Neuron (in vitro differentiated cells): ENCODE measurements around the gene DAPK3.
A peak's percentile ranks its signal among the peaks of the same experiment; 100 is the strongest.

Experiments used
- H2AFZ ChIP-seq: one replicate; pipeline ENCODE4 v1.6.1; 2013; ENCODE audit warnings: low read depth, mild to moderate bottlenecking, inconsistent platforms, low read length, moderate library complexity
- H3K27me3 ChIP-seq: one replicate; pipeline ENCODE4 v1.6.1; 2013; ENCODE audit warnings: low read length; ENCODE audit not compliant: insufficient read depth
- H3K36me3 ChIP-seq: one replicate; pipeline ENCODE4 v1.6.1; 2013; ENCODE audit warnings: low read length; ENCODE audit not compliant: insufficient read depth
- H3K4me1 ChIP-seq: one replicate; pipeline ENCODE4 v1.6.1; 2013; ENCODE audit warnings: low read length; ENCODE audit not compliant: insufficient read depth
- H3K4me3 ChIP-seq: 2 replicates; pipeline ENCODE4 v1.5.1; 2013; ENCODE audit warnings: mild to moderate bottlenecking, low read length, moderate library complexity
- H3K9me3 ChIP-seq: one replicate; pipeline ENCODE4 v1.6.1; 2013; ENCODE audit warnings: low read length

Gene DAPK3

DNA sequence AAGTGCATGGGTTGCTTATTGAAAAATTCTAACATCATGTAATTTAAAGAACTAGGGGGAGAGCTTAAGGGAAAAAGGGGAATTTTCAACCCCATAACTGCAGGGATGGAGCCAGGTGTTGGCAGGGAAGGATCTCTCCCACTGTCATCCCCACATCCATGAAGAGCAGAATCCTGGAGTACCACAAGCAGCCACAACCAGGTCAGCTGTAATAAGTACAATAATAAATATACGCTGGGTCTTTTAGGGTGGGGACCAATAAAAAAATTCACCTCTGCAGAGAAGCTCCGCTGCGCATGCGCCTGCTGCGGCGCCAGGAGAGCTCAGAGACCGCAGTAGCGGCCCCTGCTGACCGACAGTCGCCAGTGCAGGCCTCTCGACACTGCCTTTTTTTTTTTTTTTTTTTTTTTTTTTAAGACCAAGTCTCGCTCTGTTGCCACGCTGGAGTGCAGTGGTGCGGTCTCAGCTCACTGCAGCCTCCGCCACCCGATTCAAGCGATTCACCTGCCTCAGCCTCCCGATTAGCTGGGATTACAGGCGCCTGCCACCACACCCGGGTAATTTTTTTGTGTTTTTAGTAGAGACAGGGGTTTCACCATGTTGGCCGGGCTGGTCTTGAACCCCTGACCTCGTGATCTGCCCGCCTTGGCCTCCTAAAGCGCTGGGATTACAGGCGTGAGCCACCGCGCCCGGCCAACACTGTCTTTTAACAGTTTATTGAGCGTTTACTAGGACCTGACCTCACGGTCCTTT is 16.9 kb upstream of the DAPK3 start:
- Histone ChIP-seq H3K4me1 (peaks cover 31% of the 10 kb centered on the region), H3K9me3 (no peaks in the 10 kb centered on the region), H2AFZ (peak overlapping the region; percentile 30), H3K27me3 (no peaks in the 10 kb centered on the region), H3K4me3 (peak overlapping the region; percentile 31), H3K36me3 (peaks cover 18% of the 10 kb centered on the region)

- Histone ChIP-seq H3K4me3 (peak overlapping the region; percentile 84), H3K36me3 (peaks cover 32% of the 10 kb centered on the region), H3K4me1 (peaks cover 31% of the 10 kb centered on the region), H3K9me3 (no peaks in the 10 kb centered on the region), H3K27me3 (no peaks in the 10 kb centered on the region), H2AFZ (peak overlapping the region; percentile 66)
These were observed 15.6 kb upstream of the DAPK3 start for GRCh38 chr19:3986260-3987041.

DNA sequence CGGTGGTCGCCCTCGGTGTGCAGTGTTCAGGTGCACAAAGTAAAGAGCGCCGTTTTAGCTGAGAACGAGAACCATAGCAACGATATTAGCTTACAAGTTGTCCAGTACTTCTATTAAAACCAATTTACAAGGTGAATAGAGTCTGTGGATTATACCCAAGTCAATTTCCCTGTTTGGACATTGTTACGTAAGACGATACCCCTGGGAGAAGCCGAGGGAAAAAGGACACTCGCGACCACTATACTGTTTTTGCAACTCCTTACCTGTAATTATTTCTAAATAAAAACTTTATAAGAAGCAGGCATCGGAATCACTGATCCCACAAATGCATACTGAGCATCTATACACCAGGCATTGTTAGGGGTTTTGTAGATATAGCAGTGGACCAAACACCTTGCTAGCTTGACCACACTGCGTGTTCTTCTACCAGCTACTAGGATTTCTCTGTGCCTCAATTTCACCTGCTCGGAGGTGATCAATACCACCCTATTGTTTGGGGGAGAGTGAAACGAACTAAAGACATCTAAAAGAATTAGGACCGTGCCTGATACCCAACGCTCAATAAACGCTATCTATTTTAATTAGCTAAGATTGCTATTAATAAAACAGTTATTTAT is 14.9 kb upstream of the DAPK3 start:
- Histone ChIP-seq H3K4me3 (peak overlapping the region; percentile 84), H3K27me3 (no peaks in the 10 kb centered on the region), H3K36me3 (peaks cover 39% of the 10 kb centered on the region), H2AFZ (peak overlapping the region; percentile 66), H3K9me3 (no peaks in the 10 kb centered on the region), H3K4me1 (peaks cover 31% of the 10 kb centered on the region)

GRCh38 chr19:3984908-3985642 is 14.2 kb upstream of the DAPK3 start, which contains the start of gene EEF2:
EEF2 (minus strand) TSS chr19:3985463; CDS start chr19:3985380, 83 bp downstream.
- peak within 1 kb of the TSS; percentile 84 for H3K4me3 ChIP-seq
- H3K9me3 ChIP-seq, result no peaks in the 10 kb centered on the region
- peak within 1 kb of the TSS; percentile 66 for H2AFZ ChIP-seq
- no peaks in the 10 kb centered on the region for H3K27me3 ChIP-seq
- peaks cover 45% of the 10 kb centered on the region for H3K36me3 ChIP-seq
- peaks cover 31% of the 10 kb centered on the region for H3K4me1 ChIP-seq

DNA sequence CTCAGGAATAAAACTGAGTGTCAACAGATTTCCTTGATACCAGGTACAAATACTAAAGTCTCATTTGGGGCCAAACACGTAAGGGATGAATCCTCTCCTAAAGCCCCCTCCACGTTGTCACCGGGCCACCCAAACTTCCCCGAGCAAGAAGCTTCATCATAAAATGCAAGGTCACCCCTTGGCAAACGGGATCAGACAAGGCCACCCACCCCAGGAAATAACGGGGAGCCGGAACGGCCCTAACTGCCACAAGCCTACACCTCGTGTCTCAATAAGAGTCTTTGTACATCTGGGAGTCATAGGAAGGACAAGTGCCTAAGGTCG is 13.6 kb upstream of the DAPK3 start:
- Histone ChIP-seq H3K36me3 (peaks cover 50% of the 10 kb centered on the region), H3K9me3 (no peaks in the 10 kb centered on the region), H3K4me1 (peaks cover 31% of the 10 kb centered on the region), H3K4me3 (peak overlapping the region; percentile 84), H3K27me3 (no peaks in the 10 kb centered on the region), H2AFZ (no peak overlapping the region)

DNA sequence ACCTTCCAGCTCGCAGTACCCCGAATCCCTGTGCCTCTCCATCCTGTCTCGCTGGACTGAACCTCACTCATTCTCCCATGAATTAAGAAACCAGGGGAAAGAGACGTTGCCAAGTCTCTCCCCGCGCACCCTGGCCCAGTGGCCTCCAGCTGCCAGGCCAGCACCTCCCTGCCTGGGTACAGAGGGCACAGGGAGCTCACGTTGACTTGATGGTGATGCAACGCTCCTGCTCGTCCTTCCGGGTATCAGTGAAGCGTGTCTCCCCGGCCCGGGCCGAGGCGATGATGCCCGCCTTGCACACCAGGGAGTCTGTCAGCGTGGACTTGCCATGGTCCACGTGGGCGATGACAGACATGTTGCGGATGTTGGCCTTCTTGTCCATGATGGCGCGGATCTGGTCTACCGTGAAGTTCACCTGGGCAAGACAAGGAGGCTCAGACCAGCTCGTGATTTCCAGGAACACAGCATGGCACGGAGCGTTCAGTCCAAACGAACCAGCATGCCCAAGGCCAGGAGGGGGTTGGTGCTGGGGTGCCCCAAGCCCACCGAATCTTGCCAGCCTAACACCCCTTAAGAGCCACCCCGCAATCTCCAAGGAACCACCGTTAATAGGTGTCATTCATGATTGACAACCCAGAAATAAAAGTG is 13.2 kb upstream of the DAPK3 start:
- H3K27me3 ChIP-seq, result no peaks in the 10 kb centered on the region
- H3K9me3 ChIP-seq, result no peaks in the 10 kb centered on the region
- H3K36me3 ChIP-seq, result peaks cover 55% of the 10 kb centered on the region
- peaks cover 31% of the 10 kb centered on the region for H3K4me1 ChIP-seq
- peak overlapping the region; percentile 84 for H3K4me3 ChIP-seq
- H2AFZ ChIP-seq, result no peak overlapping the region

GRCh38 chr19:3983542-3983914 is 12.6 kb upstream of the DAPK3 start:
- Histone ChIP-seq H3K27me3 (no peaks in the 10 kb centered on the region), H3K36me3 (peaks cover 58% of the 10 kb centered on the region)

GRCh38 chr19:3982701-3983541 is 12.0 kb upstream of the DAPK3 start:
- no peaks in the 10 kb centered on the region for H3K27me3 ChIP-seq
- H2AFZ ChIP-seq, result no peak overlapping the region
- peak overlapping the region; percentile 84 for H3K4me3 ChIP-seq
- H3K4me1 ChIP-seq, result peaks cover 31% of the 10 kb centered on the region
- H3K36me3 ChIP-seq, result peaks cover 63% of the 10 kb centered on the region
- H3K9me3 ChIP-seq, result no peaks in the 10 kb centered on the region

More at GRCh38 chr19:3983542-3983914, 12.6 kb upstream of the DAPK3 start:
- H2AFZ ChIP-seq, result no peak overlapping the region
- peak overlapping the region; percentile 84 for H3K4me3 ChIP-seq
- peaks cover 31% of the 10 kb centered on the region for H3K4me1 ChIP-seq
- H3K9me3 ChIP-seq, result no peaks in the 10 kb centered on the region

GRCh38 chr19:3981736-3982681 is 11.1 kb upstream of the DAPK3 start:
- Histone ChIP-seq H3K4me1 (peaks cover 26% of the 10 kb centered on the region), H3K36me3 (peaks cover 72% of the 10 kb centered on the region)

GRCh38 chr19:3981373-3981735 is 10.5 kb upstream of the DAPK3 start:
- peaks cover 78% of the 10 kb centered on the region for H3K36me3 ChIP-seq
- H3K9me3 ChIP-seq, result no peaks in the 10 kb centered on the region
- no peak overlapping the region for H3K4me3 ChIP-seq
- H2AFZ ChIP-seq, result no peak overlapping the region
- peaks cover 20% of the 10 kb centered on the region for H3K4me1 ChIP-seq
- H3K27me3 ChIP-seq, result no peaks in the 10 kb centered on the region

More at GRCh38 chr19:3981736-3982681, 11.1 kb upstream of the DAPK3 start:
- no peaks in the 10 kb centered on the region for H3K9me3 ChIP-seq
- H3K4me3 ChIP-seq, result no peak overlapping the region
- H3K27me3 ChIP-seq, result no peaks in the 10 kb centered on the region
- H2AFZ ChIP-seq, result no peak overlapping the region
